LHCN-M2 (cell line): ENCODE results near the gene DOK3. TPM values are rescaled to one million over a fixed set of nuclear protein-coding genes. Genes with fewer than 3 reads are reported as not detected.

Source experiments
- total RNA-seq: library from RNA; depleted of rRNA; stranded (reverse); fragments of >200 nt; gene quantifications from 2 replicates; pipeline ENCODE4 v1.2.3, GENCODE V29; 2014; rRNA removed

The DOK3 gene
- total RNA-seq, 1 experiment from 2014 or later: 14.8 TPM

Other genes starting within 250 kb of the DOK3 start
- gene RAB24, start 206.1 kb downstream of the DOK3 start, total RNA-seq: 25.3 and 32.4 TPM in 2 replicates
- 245 and 247 TPM in 2 replicates for gene PRELID1, start 206.0 kb downstream of the DOK3 start, total RNA-seq
- 43.1 and 87.9 TPM in 2 replicates for gene MXD3, start 197.9 kb downstream of the DOK3 start, total RNA-seq
- gene LMAN2, start 158.2 kb downstream of the DOK3 start, total RNA-seq: 258 and 369 TPM in 2 replicates
- 0.23 and 0.51 TPM in 2 replicates for gene RGS14, start 151.9 kb downstream of the DOK3 start, total RNA-seq
- gene SLC34A1, start 125.4 kb downstream of the DOK3 start, total RNA-seq: not detected in 2 replicates
- gene PFN3, start 109.2 kb downstream of the DOK3 start, total RNA-seq: not detected in 2 replicates
- gene F12, start 100.3 kb downstream of the DOK3 start, total RNA-seq: 3.1 and 3.6 TPM in 2 replicates
- gene GRK6, start 83.2 kb downstream of the DOK3 start, total RNA-seq: 23.8 TPM in 2 replicates
- gene PRR7, start 63.0 kb downstream of the DOK3 start, total RNA-seq: 48.0 and 55.4 TPM in 2 replicates
- 210 and 233 TPM in 2 replicates for gene DBN1, start 36.2 kb downstream of the DOK3 start, total RNA-seq
- 252 and 281 TPM in 2 replicates for gene PDLIM7, start 12.2 kb downstream of the DOK3 start, total RNA-seq
- gene DDX41, start 7.1 kb upstream of the DOK3 start, total RNA-seq: 153 and 185 TPM in 2 replicates
- gene FAM193B, start 44.7 kb upstream of the DOK3 start, total RNA-seq: 19.8 and 24.5 TPM in 2 replicates
- 119 and 136 TPM in 2 replicates for gene TMED9, start 82.4 kb upstream of the DOK3 start, total RNA-seq
- 28.8 and 36.2 TPM in 2 replicates for gene B4GALT7, start 90.3 kb upstream of the DOK3 start, total RNA-seq